Epithelial cell of proximal tubule (primary cell): Measurements from ENCODE around the gene SYAP1. TPM values are rescaled to one million over a fixed set of nuclear protein-coding genes. Genes with fewer than 3 reads are reported as not detected.
A peak's percentile ranks its signal among the peaks of the same experiment; 100 is the strongest.

Experiments
- DNase-seq: peaks from one replicate; pipeline ENCODE4 v3.0.0-alpha.2; 2011; ENCODE audit warnings: low read depth
- H3K4me3 ChIP-seq: 2 replicates; pipeline ENCODE4 v1.5.1; 2011; ENCODE audit warnings: low read depth, mild to moderate bottlenecking, low read length
- CTCF ChIP-seq: conservative IDR thresholded peaks from 2 replicates; pipeline ENCODE4 v1.5.1; 2012; ENCODE audit warnings: low read depth, mild to moderate bottlenecking, low read length
- total RNA-seq: library from RNA; depleted of rRNA; stranded (reverse); fragments of >200 nt; gene quantifications from 2 replicates; pipeline ENCODE4 v1.2.3, GENCODE V29; 2015

SYAP1 gene
- total RNA-seq, result 24.0 and 25.5 TPM in 2 replicates

GRCh38 chrX:16719334-16720084, at the start of gene SYAP1:
Gene SYAP1, plus strand, starts transcription at chrX:16719612. Its CDS starts 113 bp downstream, at chrX:16719725.
- no peak for TF ChIP-seq CTCF
- H3K4me3 ChIP-seq, result peak within 1 kb of the TSS; percentile 71
- peak; percentile 73 for DNase-seq

GRCh38 chrX:16671005-16671404, 48.4 kb upstream of the SYAP1 start:
- peak; percentile 6 for DNase-seq
- TF ChIP-seq CTCF, result peak; percentile 43
- H3K4me3 ChIP-seq, result no peak overlapping the region

- no peak overlapping the region for H3K4me3 ChIP-seq
- TF ChIP-seq CTCF, result no peak
- DNase-seq, result no peak
Observed at GRCh38 chrX:16678689-16679088, 40.7 kb upstream of the SYAP1 start.

- no peak for TF ChIP-seq CTCF
- DNase-seq, result no peak
- no peak overlapping the region for H3K4me3 ChIP-seq
Observed at GRCh38 chrX:16683007-16683664, 36.3 kb upstream of the SYAP1 start.

GRCh38 chrX:16687514-16687913, 31.9 kb upstream of the SYAP1 start:
- no peak overlapping the region for H3K4me3 ChIP-seq
- no peak for TF ChIP-seq CTCF
- DNase-seq, result no peak

GRCh38 chrX:16695079-16695676, 24.2 kb upstream of the SYAP1 start:
- no peak overlapping the region for H3K4me3 ChIP-seq
- TF ChIP-seq CTCF, result peak; percentile 66
- DNase-seq, result no peak

- DNase-seq, result no peak
- H3K4me3 ChIP-seq, result no peak overlapping the region
- no peak for TF ChIP-seq CTCF
Observed at GRCh38 chrX:16696956-16697355, 22.5 kb upstream of the SYAP1 start.
